ENCODE data around the gene MUC15. TPM values are rescaled to one million over a fixed set of nuclear protein-coding genes. Genes with fewer than 3 reads are reported as not detected.

Gene MUC15
- total RNA-seq = not detected in 2 replicates

GRCh38 chr11:26571861-26572654 lies at the start of gene MUC15:
Gene MUC15, minus strand, starts transcription at chr11:26572263. Its CDS starts 5,169 bp downstream, at chr11:26567094.

Other genes with a start within 250 kb of the MUC15 start
- gene ANO3, start 240.1 kb downstream of the MUC15 start, total RNA-seq = 2.6 and 3.7 TPM in 2 replicates
- under 0.01 TPM in 1 of 2 replicates, not detected in the other for gene SLC5A12, start 149.8 kb upstream of the MUC15 start, total RNA-seq

Data from subcutaneous preadipocyte (primary cell).